IPS-NIHi7 (cell line): ENCODE results near the gene PEX5L.

Experiments used
- DNase-seq: peaks from one replicate; pipeline ENCODE4 v3.0.0; 2012; ENCODE audit warnings: mixed read lengths; ENCODE audit errors: extremely low spot score

Gene PEX5L

GRCh38 chr3:179775416-179776122 is 261.2 kb downstream of the PEX5L start:
- DNase-seq: no peak

- peak; percentile 30 for DNase-seq
Measured at GRCh38 chr3:179772297-179772696, 264.4 kb downstream of the PEX5L start.

GRCh38 chr3:179771797-179772196 is 264.9 kb downstream of the PEX5L start:
- DNase-seq: no peak

DNA sequence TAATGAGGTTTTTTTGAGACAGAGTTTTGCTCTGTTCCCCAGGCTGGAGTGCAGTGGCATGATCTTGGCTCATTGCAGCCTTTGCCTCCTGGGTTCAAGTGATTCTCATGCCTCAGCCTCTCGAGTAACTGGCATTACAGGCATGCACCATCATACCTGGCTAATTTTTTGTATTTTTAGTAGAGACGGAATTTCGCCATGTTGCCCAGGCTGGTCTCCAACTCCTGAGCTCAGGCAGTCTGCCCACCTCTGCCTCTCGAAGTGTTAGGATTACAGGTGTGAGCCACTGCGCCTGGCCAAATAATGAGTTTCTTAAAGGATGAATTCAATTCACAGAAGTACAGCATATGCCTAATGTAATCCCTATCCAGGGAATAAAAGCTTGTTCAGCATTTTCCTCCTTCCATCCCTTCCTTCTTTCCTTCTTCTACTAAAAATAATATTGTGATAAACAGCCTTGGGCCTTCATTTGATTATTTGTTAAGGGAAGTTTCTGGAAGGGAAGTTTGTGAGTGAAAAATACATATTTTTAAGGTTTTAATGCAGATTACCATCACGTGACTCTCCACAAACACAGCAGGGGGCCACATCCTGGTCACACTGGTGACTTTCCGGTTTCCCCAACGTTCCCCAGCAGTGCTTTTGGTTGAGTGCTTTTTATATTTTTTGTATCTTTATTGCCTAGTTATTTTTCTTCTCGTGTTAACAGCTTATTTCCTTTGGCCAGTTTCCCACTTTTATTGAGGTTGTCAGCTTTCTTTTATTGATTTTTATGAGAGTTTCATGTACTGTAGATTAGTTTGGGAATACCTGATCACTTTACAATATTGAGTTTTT is 267.1 kb downstream of the PEX5L start:
- no peak for DNase-seq

DNA sequence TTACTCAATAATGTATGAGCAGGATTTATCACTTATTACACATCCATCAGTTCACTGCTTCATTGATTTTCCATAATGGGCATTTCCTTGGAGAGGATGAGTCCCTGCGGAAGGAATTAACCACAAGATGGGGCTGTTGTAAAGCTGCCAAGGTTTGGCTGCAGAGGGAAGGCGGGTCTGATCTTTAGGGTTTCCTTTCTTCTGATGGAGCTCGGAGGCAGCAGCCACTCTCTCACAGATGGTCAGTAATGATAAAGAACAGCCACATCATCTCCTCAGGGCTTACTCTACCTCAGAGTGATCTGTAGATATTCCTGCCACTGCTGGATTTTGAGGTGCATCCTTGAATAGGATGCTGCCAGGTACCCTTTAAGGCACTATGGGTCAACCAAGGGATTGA is 268.7 kb downstream of the PEX5L start:
- peak; percentile 86 for DNase-seq

DNA sequence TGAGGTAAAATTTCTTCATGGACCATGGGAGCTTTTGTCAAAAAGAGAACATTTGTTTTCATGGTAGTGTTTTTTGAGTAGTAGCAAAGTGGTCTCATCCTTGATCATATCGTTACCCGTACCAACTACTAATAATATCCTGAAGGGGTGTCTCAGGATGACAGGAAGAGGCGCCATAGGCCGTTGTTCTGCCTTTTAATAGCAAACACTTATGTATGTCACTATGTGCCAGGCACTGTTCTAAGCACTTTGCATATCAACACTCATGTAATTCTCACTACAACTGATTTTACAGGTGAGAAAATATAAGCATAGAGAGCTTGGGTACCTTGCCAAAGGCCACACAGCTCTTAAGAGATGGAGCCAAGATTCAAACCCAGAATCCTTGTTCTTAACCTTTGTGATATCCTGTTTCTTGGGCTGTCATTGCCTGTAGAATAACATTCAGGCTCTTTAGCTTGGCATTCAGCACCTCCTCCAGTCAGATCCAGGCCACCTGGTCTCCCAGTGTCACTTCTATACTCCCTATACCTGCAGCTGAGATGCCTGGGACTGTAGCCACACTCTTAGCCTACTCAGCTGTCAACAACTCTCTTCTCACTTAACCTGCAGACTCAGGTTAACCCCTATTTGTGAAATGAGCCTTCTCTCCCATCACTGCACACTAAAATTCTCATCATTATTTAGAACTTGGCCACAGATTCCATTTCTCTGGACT is 270.2 kb downstream of the PEX5L start:
- DNase-seq: no peak

- DNase-seq: no peak
Measured at GRCh38 chr3:179765396-179765795, 271.3 kb downstream of the PEX5L start.

DNA sequence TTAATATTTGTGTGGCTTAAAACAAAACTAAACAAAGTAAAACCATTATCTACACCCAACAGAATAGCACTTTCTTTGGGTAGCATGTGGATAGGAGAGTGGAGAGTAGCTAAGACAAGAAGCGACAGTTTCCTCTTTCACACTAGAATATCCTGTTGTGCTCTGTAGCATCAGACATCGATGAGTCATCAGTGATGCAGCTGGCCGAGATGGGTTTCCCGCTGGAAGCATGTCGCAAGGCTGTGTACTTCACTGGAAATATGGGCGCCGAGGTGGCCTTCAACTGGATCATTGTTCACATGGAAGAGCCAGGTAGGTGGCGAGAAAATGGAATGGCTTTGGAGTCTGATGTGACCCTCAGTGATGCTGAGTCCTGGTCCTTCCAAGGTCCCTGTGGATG is 275.8 kb downstream of the PEX5L start:
- no peak for DNase-seq

GRCh38 chr3:179750720-179751328 is 285.9 kb downstream of the PEX5L start:
- peak; percentile 24 for DNase-seq

- DNase-seq: no peak
Measured at GRCh38 chr3:179745716-179746115, 291.0 kb downstream of the PEX5L start.

DNA sequence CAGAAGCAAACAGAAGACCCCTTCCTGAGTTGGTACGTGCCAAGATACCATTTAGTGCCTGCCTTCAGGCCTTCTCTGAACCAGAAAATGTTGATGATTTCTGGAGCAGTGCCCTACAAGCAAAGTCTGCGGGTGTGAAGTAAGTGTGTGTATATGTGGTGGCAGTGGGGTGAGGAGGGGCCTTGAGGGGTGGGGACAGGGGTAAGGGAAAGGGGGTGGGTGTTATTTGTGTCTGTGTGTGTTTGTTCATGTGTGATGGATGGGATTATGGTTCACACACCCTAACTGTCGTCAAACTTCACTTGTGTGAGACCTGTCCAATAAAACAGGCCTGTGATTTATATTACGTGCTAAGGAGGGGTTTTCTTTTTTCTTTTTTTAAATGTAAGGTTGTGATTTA is 291.7 kb downstream of the PEX5L start:
- no peak for DNase-seq
